Stomach (tissue), 9 donors: ENCODE measurements around the gene KCNAB1. TPM values are rescaled to one million over a fixed set of nuclear protein-coding genes. Genes with fewer than 3 reads are reported as not detected.
A peak's percentile ranks its signal among the peaks of the same experiment; 100 is the strongest.

ENCODE experiments used
- DNase-seq, 2 donors: peaks; one replicate each; pipeline versions ENCODE4 v3.0.0 to v3.0.0-alpha.2; 2013 to 2019
- H3K27ac ChIP-seq, 5 donors: fragments of 200-600 bp in 4 of 5; sonication (generic) in 4 of 5; one replicate each; pipeline ENCODE4 v1.5.1; 2013 to 2019; ENCODE audit warnings: mild to moderate bottlenecking in 1 of 5, moderate library complexity in 1 of 5
- H3K27me3 ChIP-seq, 3 donors: fragments of 200-600 bp; sonication (generic); one replicate each; pipeline ENCODE4 v1.5.1; 2017 to 2019; ENCODE audit warnings: mixed run types in 1 of 3
- H3K36me3 ChIP-seq, 4 donors: fragments of 200-600 bp; sonication (generic); 1 replicate in 3 of 4; 2 replicates in 1 of 4; pipeline ENCODE4 v1.5.1; 2016 to 2019
- H3K4me1 ChIP-seq, 4 donors: fragments of 200-600 bp; sonication (generic); one replicate each; pipeline ENCODE4 v1.5.1; 2016 to 2019
- H3K4me3 ChIP-seq, 4 donors: fragments of 200-600 bp; sonication (generic) in 3 of 4; one replicate each; pipeline ENCODE4 v1.5.1; 2016 to 2019; ENCODE audit warnings: mild to moderate bottlenecking in 1 of 4
- H3K9me3 ChIP-seq, 4 donors: fragments of 200-600 bp; sonication (generic); one replicate each; pipeline ENCODE4 v1.5.1; 2016 to 2019
- CTCF ChIP-seq, 7 experiments: fragments of 450-650 bp in 4 of 7; fragments of 200-600 bp in 3 of 7; sonication (generic) in 3 of 7; IDR thresholded peaks; one replicate each; pipeline ENCODE4 v1.5.1; 2016 to 2019; ENCODE audit warnings: antibody characterized with exemption in 7 of 7, control low read depth in 2 of 7, mild to moderate bottlenecking in 1 of 7
- EP300 ChIP-seq: sonication (generic); formaldehyde crosslinking; IDR thresholded peaks from one replicate; pipeline ENCODE4 v1.6.1; 2017; ENCODE audit warnings: antibody characterized with exemption
- POLR2A ChIP-seq, 4 donors: fragments of 450-650 bp; IDR thresholded peaks; one replicate each; pipeline ENCODE4 v1.6.1; 2016; ENCODE audit warnings: antibody characterized with exemption in 4 of 4, control low read depth in 2 of 4, mild to moderate bottlenecking in 1 of 4, moderate library complexity in 1 of 4
- POLR2AphosphoS5 ChIP-seq, 3 donors: sonication (generic); formaldehyde crosslinking; IDR thresholded peaks; one replicate each; pipeline ENCODE4 v1.6.1; 2016; ENCODE audit warnings: antibody characterized with exemption in 3 of 3
- WGBS, 5 donors: extraction: QIAGEN DNeasy Blood & Tissue Kit in 3 of 5; methylation state at CpG; one replicate each; pipeline versions ENCODE4 v1.1.5 to v1.1.7; 2013 to 2018; 5-methylcytosine and 5-hydroxymethylcytosine counted together
- intact Hi-C: fragments of 100-400 bp; cut with DNase I; formaldehyde crosslinking; loops from one replicate; pipeline ENCODE4 v1.15.1; 2023; ENCODE audit warnings: low total_unique reads
- polyA plus RNA-seq, 3 donors: library from polyadenylated mRNA; stranded (reverse); fragments of 200-250 nt; gene quantifications; one replicate each; pipeline ENCODE4 v1.2.3, GENCODE V29; 2013
- total RNA-seq, 5 donors: library from RNA; depleted of rRNA; stranded (reverse); fragments of >200 nt; gene quantifications; one replicate each; pipeline versions ENCODE4 v1.1.0 to v1.2.3, GENCODE V29; 2014 to 2016
- donor health status: healthy with polysubstance abuse.
- donor health status: Bipolar disorder and iron deficiency.
- donor health status: healthy.

The KCNAB1 gene
- total and polyA plus RNA-seq, 8 donors: 0.12 to 3.8 (median 0.29) TPM; not detected in 2

GRCh38 chr3:156586905-156587759, 466.8 kb downstream of the KCNAB1 start:
- Histone ChIP-seq H3K27me3 (no peaks in the 10 kb centered on the region), H3K27ac (peak overlapping the region in 1 of 5 donors; percentile 38), H3K36me3 (no peaks in the 10 kb centered on the region), H3K4me3 (no peak overlapping the region), H3K4me1 (peaks cover 0 to 6% (median 0%) of the 10 kb centered on the region in 4 donors), H3K9me3 (no peaks in the 10 kb centered on the region)
- WGBS, 5 donors: 66 to 79% (median 71%) methylated on average over 5 of the region's 5 CpGs
- DNase-seq: peak in 1 of 2 donors; percentile 17
- TF ChIP-seq CTCF (IDR thresholded peaks at IDR 0.05) (no peak), POLR2AphosphoS5 (IDR thresholded peaks at IDR 0.05) (no peak), EP300 (no peak), POLR2A (IDR thresholded peaks at IDR 0.05) (no peak)
- intact Hi-C loops: no loop called here

DNA sequence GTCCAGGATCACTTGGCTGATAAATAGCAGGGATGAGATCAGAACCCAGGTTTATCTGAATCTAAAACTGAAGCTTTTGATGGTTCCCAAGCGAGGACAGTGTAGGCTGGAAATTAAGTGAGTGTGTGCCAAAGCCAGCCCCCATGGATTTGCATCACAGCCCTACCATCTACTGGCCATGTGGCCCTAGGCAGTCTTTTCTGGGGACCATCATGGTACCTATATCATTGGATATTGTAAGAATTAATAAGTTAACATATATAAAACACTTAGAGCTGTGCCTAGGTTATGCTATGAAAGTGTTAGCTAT, 467.3 kb downstream of the KCNAB1 start:
- H3K27me3 ChIP-seq: no peaks in the 10 kb centered on the region
- 46 to 93% (median 72%) methylated on average over 1 of the region's 1 CpG for WGBS, 5 donors
- no peaks in the 10 kb centered on the region for H3K36me3 ChIP-seq
- no peak overlapping the region for H3K27ac ChIP-seq
- DNase-seq: no peak
- no peak for TF ChIP-seq CTCF (IDR thresholded peaks at IDR 0.05)
- TF ChIP-seq POLR2AphosphoS5 (IDR thresholded peaks at IDR 0.05): no peak
- TF ChIP-seq EP300: no peak
- intact Hi-C loops: no loop called here
- no peaks in the 10 kb centered on the region for H3K9me3 ChIP-seq
- peaks cover 0 to 6% (median 0%) of the 10 kb centered on the region in 4 donors for H3K4me1 ChIP-seq
- no peak overlapping the region for H3K4me3 ChIP-seq

Other genes with a start within 250 kb of the KCNAB1 start
- gene GMPS, start 249.9 kb upstream of the KCNAB1 start, total RNA-seq: 10 to 100 TPM in 3 of 5 donors, 1 to 10 TPM in 2; 4.6 to 43.7 (median 26.8) TPM
- gene GMPS, start 249.9 kb upstream of the KCNAB1 start, polyA plus RNA-seq: 10 to 100 TPM; 14.4 to 24.1 (median 21.2) TPM